Activated CD8-positive, alpha-beta memory T cell treated with anti-CD3 and anti-CD28 coated beads for 48 hours (primary cell): Measurements from ENCODE around the gene ZBTB22.
"Not testable (repeated sequence)": the region's sequence is repeated elsewhere in the genome, so short reads cannot be mapped to it uniquely, and the experiment has no call there.

Source experiments
- DNase-seq, 3 experiments: peaks; one replicate each; pipeline ENCODE4 v3.0.0-alpha.2; 2020; ENCODE audit warnings: low read depth in 2 of 3, low spot score in 2 of 3

The ZBTB22 gene

GRCh38 chr6:33279971-33280511 is 37.5 kb downstream of the ZBTB22 start:
- DNase-seq = no peak

GRCh38 chr6:33279257-33279695 is 38.3 kb downstream of the ZBTB22 start:
- no peak for DNase-seq

- no peak for DNase-seq
Observed at GRCh38 chr6:33278810-33279209, 38.7 kb downstream of the ZBTB22 start.

GRCh38 chr6:33278392-33278741 is 39.2 kb downstream of the ZBTB22 start:
- no peak for DNase-seq

- no peak for DNase-seq
Observed at GRCh38 chr6:33277663-33278391, 39.7 kb downstream of the ZBTB22 start.

- peak; percentile 70 to 82 (median 77) for DNase-seq
Observed at GRCh38 chr6:33276864-33277662, 40.5 kb downstream of the ZBTB22 start, which contains the start of gene B3GALT4. Gene B3GALT4 (plus strand): TSS chr6:33277123. CDS start chr6:33277420, 297 bp downstream.

- no peak for DNase-seq
Observed at GRCh38 chr6:33276581-33276863, 41.0 kb downstream of the ZBTB22 start.

- DNase-seq = not testable (repeated sequence)
Observed at GRCh38 chr6:33275795-33276580, 41.6 kb downstream of the ZBTB22 start.

GRCh38 chr6:33273924-33274902 is 43.3 kb downstream of the ZBTB22 start:
- DNase-seq = no peak

- DNase-seq = no peak
Observed at GRCh38 chr6:33273129-33273923, 44.2 kb downstream of the ZBTB22 start.

- DNase-seq = no peak
Observed at GRCh38 chr6:33272275-33273128, 45.0 kb downstream of the ZBTB22 start.

- peak; percentile 73 to 81 (median 80) for DNase-seq
Observed at GRCh38 chr6:33271468-33272274, 45.9 kb downstream of the ZBTB22 start, which contains the start of the genes RPS18 and VPS52. Gene RPS18 (plus strand): TSS chr6:33272075. CDS start chr6:33272120, 45 bp downstream. Gene VPS52 (minus strand): TSS chr6:33271876. CDS start chr6:33271675, 201 bp downstream.

- no peak for DNase-seq
Observed at GRCh38 chr6:33271117-33271467, 46.5 kb downstream of the ZBTB22 start.
